KBM-7 (cell line): ENCODE measurements around the gene SLC24A3.

ENCODE experiments used
- DNase-seq: peaks from one replicate; pipeline ENCODE4 v3.0.0-alpha.2; 2015
- in situ Hi-C: fragments of 300-500 bp; cut with MboI; formaldehyde crosslinking; loops from 2 replicates; pipeline ENCODE4 v1.14.3; 2020; ENCODE audit warnings: low sequenced_read_pairs, low pct_unique_long_range_greater_than_20kb, mixed read lengths

SLC24A3 gene

GRCh38 chr20:19582782-19583181 lies 370.3 kb downstream of the SLC24A3 start:
- in situ Hi-C loops: no loop called here

GRCh38 chr20:19583532-19584175 lies 371.2 kb downstream of the SLC24A3 start:
- DNase-seq: peak; percentile 47
- in situ Hi-C loops: no loop called here

More at GRCh38 chr20:19582782-19583181, 370.3 kb downstream of the SLC24A3 start:
- DNase-seq: no peak

GRCh38 chr20:19588241-19588640 lies 375.8 kb downstream of the SLC24A3 start:
- in situ Hi-C loops: no loop called here
- DNase-seq: no peak

- DNase-seq: no peak
- in situ Hi-C loops: no loop called here
These were observed 376.3 kb downstream of the SLC24A3 start for GRCh38 chr20:19588732-19589131.

- in situ Hi-C loops: no loop called here
- DNase-seq: no peak
These were observed 377.4 kb downstream of the SLC24A3 start for GRCh38 chr20:19589787-19590362.

GRCh38 chr20:19590382-19590781 lies 377.9 kb downstream of the SLC24A3 start:
- in situ Hi-C loops: no loop called here
- no peak for DNase-seq

- in situ Hi-C loops: no loop called here
- no peak for DNase-seq
These were observed 381.3 kb downstream of the SLC24A3 start for GRCh38 chr20:19593762-19594161.

GRCh38 chr20:19594896-19595295 lies 382.5 kb downstream of the SLC24A3 start:
- no peak for DNase-seq

GRCh38 chr20:19598117-19598850 lies 385.8 kb downstream of the SLC24A3 start:
- DNase-seq: no peak
- in situ Hi-C loops: no loop called here

More at GRCh38 chr20:19594896-19595295, 382.5 kb downstream of the SLC24A3 start:
- in situ Hi-C loops: no loop called here

- in situ Hi-C loops: no loop called here
- DNase-seq: no peak
These were observed 386.8 kb downstream of the SLC24A3 start for GRCh38 chr20:19599200-19599599.

GRCh38 chr20:19600042-19600441 lies 387.6 kb downstream of the SLC24A3 start:
- in situ Hi-C loops: no loop called here
- DNase-seq: no peak

GRCh38 chr20:19601126-19601810 lies 388.8 kb downstream of the SLC24A3 start:
- in situ Hi-C loops: no loop called here
- DNase-seq: no peak

- in situ Hi-C loops: no loop called here
- DNase-seq: no peak
These were observed 390.4 kb downstream of the SLC24A3 start for GRCh38 chr20:19602675-19603375.

GRCh38 chr20:19603376-19603750 lies 390.9 kb downstream of the SLC24A3 start:
- in situ Hi-C loops: no loop called here
- no peak for DNase-seq

GRCh38 chr20:19605786-19606485 lies 393.5 kb downstream of the SLC24A3 start:
- in situ Hi-C loops: no loop called here
- DNase-seq: no peak

GRCh38 chr20:19609642-19610223 lies 397.3 kb downstream of the SLC24A3 start:
- no peak for DNase-seq
- in situ Hi-C loops: no loop called here

- DNase-seq: no peak
- in situ Hi-C loops: no loop called here
These were observed 403.2 kb downstream of the SLC24A3 start for GRCh38 chr20:19615629-19616028.

- DNase-seq: no peak
- in situ Hi-C loops: no loop called here
These were observed 403.6 kb downstream of the SLC24A3 start for GRCh38 chr20:19616081-19616480.
